HL-60 (cell line): Measurements from ENCODE around the gene PTPA.

ENCODE experiments used
- DNase-seq, 2 experiments: peaks; one replicate each; pipeline ENCODE4 v3.0.0-alpha.2; 2010 to 2020; ENCODE audit warnings: low read depth in 1 of 2, low spot score in 1 of 2
- H3K27ac ChIP-seq: fragments of 250-450 bp; sonication (Bioruptor Pico); replicated peaks from 2 replicates; pipeline ENCODE4 v1.5.1; 2020; ENCODE audit warnings: mild to moderate bottlenecking, moderate library complexity
- H3K27me3 ChIP-seq: fragments of 250-450 bp; sonication (Bioruptor Pico); 2 replicates; pipeline ENCODE4 v1.5.1; 2021; ENCODE audit warnings: mild to moderate bottlenecking, moderate library complexity; ENCODE audit not compliant: insufficient read depth, poor library complexity, severe bottlenecking
- H3K4me3 ChIP-seq: replicated peaks from 2 replicates; pipeline ENCODE4 v1.5.1; 2011; ENCODE audit warnings: mild to moderate bottlenecking, control low read depth, low read length; ENCODE audit not compliant: insufficient read depth
- CTCF ChIP-seq: IDR thresholded peaks from one replicate; pipeline ENCODE4 v1.5.1; 2011; ENCODE audit warnings: low read length, control low read depth, inconsistent platforms; ENCODE audit not compliant: insufficient read depth
- GABPA ChIP-seq: IDR thresholded peaks from 2 replicates; pipeline ENCODE4 v1.6.1; 2012; ENCODE audit warnings: low read depth
- POLR2AphosphoS5 ChIP-seq: IDR thresholded peaks from 2 replicates; pipeline ENCODE4 v1.6.1; 2012; ENCODE audit warnings: low read depth
- REST ChIP-seq: IDR thresholded peaks from 2 replicates; pipeline ENCODE4 v1.6.1; 2012; ENCODE audit warnings: low read depth; ENCODE audit not compliant: insufficient replicate concordance
- SPI1 ChIP-seq: IDR thresholded peaks from 2 replicates; pipeline ENCODE4 v1.6.1; 2012; ENCODE audit warnings: low read depth, mild to moderate bottlenecking, borderline replicate concordance

PTPA gene

GRCh38 chr9:129146441-129146941, 35.3 kb downstream of the PTPA start:
- TF ChIP-seq REST (no peak), POLR2AphosphoS5 (no peak), SPI1 (no peak), CTCF (no peak), GABPA (no peak)
- Histone ChIP-seq H3K4me3 (no peak overlapping the region), H3K27ac (no peak overlapping the region), H3K27me3 (no peaks in the 10 kb centered on the region)
- DNase-seq = no peak

- DNase-seq = no peak
- TF ChIP-seq SPI1 = no peak
- no peak overlapping the region for H3K27ac ChIP-seq
These were observed 37.4 kb downstream of the PTPA start for GRCh38 chr9:129148463-129149204.

GRCh38 chr9:129149442-129149841, 38.2 kb downstream of the PTPA start:
- DNase-seq = no peak
- no peaks in the 10 kb centered on the region for H3K27me3 ChIP-seq
- no peak overlapping the region for H3K27ac ChIP-seq
- no peak for TF ChIP-seq SPI1
- no peak for TF ChIP-seq GABPA
- no peak for TF ChIP-seq POLR2AphosphoS5
- no peak for TF ChIP-seq REST
- TF ChIP-seq CTCF = no peak
- no peak overlapping the region for H3K4me3 ChIP-seq

More at GRCh38 chr9:129148463-129149204, 37.4 kb downstream of the PTPA start:
- H3K27me3 ChIP-seq = no peaks in the 10 kb centered on the region
- no peak overlapping the region for H3K4me3 ChIP-seq

GRCh38 chr9:129150122-129150521, 38.9 kb downstream of the PTPA start:
- Histone ChIP-seq H3K4me3 (no peak overlapping the region), H3K27me3 (no peaks in the 10 kb centered on the region), H3K27ac (no peak overlapping the region)
- DNase-seq = no peak
- no peak for TF ChIP-seq POLR2AphosphoS5
- TF ChIP-seq GABPA = no peak
- TF ChIP-seq REST = no peak
- TF ChIP-seq CTCF = no peak
- TF ChIP-seq SPI1 = no peak
